SK-N-SH treated with all-trans-retinoic acid at 6 μM for 48 hours (cell line): ENCODE measurements around the gene SMC1B.
"Not testable (repeated sequence)": the region's sequence is repeated elsewhere in the genome, so short reads cannot be mapped to it uniquely, and the experiment has no call there.

Experiments used
- ATAC-seq: fragments of 200-7000 bp; cut with Tn5 transposase; 3 replicates; pipeline ENCODE4 v1.9.1; 2020; ENCODE audit warnings: mild to moderate bottlenecking, moderate library complexity
- ARNTL ChIP-seq: fragments of 450-650 bp; formaldehyde crosslinking; IDR thresholded peaks from 2 replicates; pipeline ENCODE4 v1.5.0; 2020; ENCODE audit warnings: low read depth, mild to moderate bottlenecking, moderate library complexity, borderline replicate concordance
- CSDC2 ChIP-seq: fragments of 250-450 bp; sonication (Bioruptor Pico); IDR thresholded peaks from 2 replicates; pipeline ENCODE4 v1.5.0; 2020; ENCODE audit warnings: mild to moderate bottlenecking, moderate library complexity
- ESRRG ChIP-seq: fragments of 250-450 bp; sonication (Bioruptor Pico); IDR thresholded peaks from 2 replicates; pipeline ENCODE4 v1.6.1; 2021; ENCODE audit warnings: mild to moderate bottlenecking
- ISL1 ChIP-seq: fragments of 250-450 bp; sonication (Bioruptor Pico); IDR thresholded peaks from 2 replicates; pipeline ENCODE4 v2.1.2; 2022; ENCODE audit warnings: mild to moderate bottlenecking, moderate library complexity
- OSR1 ChIP-seq: fragments of 250-450 bp; sonication (Bioruptor Pico); IDR thresholded peaks from 2 replicates; pipeline ENCODE4 v1.8.0; 2022; ENCODE audit warnings: moderate library complexity, mild to moderate bottlenecking, inconsistent platforms
- RARB ChIP-seq: fragments of 250-450 bp; sonication (Bioruptor Pico); IDR thresholded peaks from 2 replicates; pipeline ENCODE4 v1.8.0; 2021; ENCODE audit warnings: mild to moderate bottlenecking, moderate library complexity
- SNAI2 ChIP-seq: fragments of 250-450 bp; sonication (Bioruptor Pico); IDR thresholded peaks from 2 replicates; pipeline ENCODE4 v1.5.0; 2020; ENCODE audit warnings: mild to moderate bottlenecking, moderate library complexity
- TCF4 ChIP-seq: fragments of 250-450 bp; sonication (Bioruptor Pico); IDR thresholded peaks from 2 replicates; pipeline ENCODE4 v1.8.0; 2021; ENCODE audit warnings: mild to moderate bottlenecking, moderate library complexity, borderline replicate concordance
- TOX ChIP-seq: fragments of 250-450 bp; sonication (Bioruptor Pico); IDR thresholded peaks from 2 replicates; pipeline ENCODE4 v1.8.0; 2021; ENCODE audit warnings: mild to moderate bottlenecking, moderate library complexity, borderline replicate concordance
- TSHZ2 ChIP-seq: fragments of 250-450 bp; sonication (Bioruptor Pico); IDR thresholded peaks from 2 replicates; pipeline ENCODE4 v1.5.0; 2020; ENCODE audit warnings: mild to moderate bottlenecking, moderate library complexity
- ZC3H10 ChIP-seq: fragments of 250-450 bp; sonication (Bioruptor Pico); IDR thresholded peaks from 2 replicates; pipeline ENCODE4 v1.5.1; 2021; ENCODE audit warnings: mild to moderate bottlenecking, moderate library complexity
- ZFP3 ChIP-seq: fragments of 250-450 bp; sonication (Bioruptor Pico); IDR thresholded peaks from 2 replicates; pipeline ENCODE4 v1.5.0; 2020; ENCODE audit warnings: mild to moderate bottlenecking, moderate library complexity
- ZFP30 ChIP-seq: fragments of 450-650 bp; formaldehyde crosslinking; IDR thresholded peaks from 2 replicates; pipeline ENCODE4 v1.5.0; 2022; ENCODE audit warnings: mild to moderate bottlenecking, moderate library complexity
- TF ChIP-seq, protein P1 (sequence below): fragments of 250-450 bp; sonication (Bioruptor Pico); IDR thresholded peaks from 2 replicates; pipeline ENCODE4 v1.5.1; 2020; ENCODE audit warnings: low read depth, mild to moderate bottlenecking, moderate library complexity
- TF ChIP-seq, protein P2 (sequence below): fragments of 250-450 bp; sonication (Bioruptor Pico); IDR thresholded peaks from 2 replicates; pipeline ENCODE4 v1.8.0; 2020; ENCODE audit warnings: mild to moderate bottlenecking, moderate library complexity, borderline replicate concordance

The SMC1B gene

DNA sequence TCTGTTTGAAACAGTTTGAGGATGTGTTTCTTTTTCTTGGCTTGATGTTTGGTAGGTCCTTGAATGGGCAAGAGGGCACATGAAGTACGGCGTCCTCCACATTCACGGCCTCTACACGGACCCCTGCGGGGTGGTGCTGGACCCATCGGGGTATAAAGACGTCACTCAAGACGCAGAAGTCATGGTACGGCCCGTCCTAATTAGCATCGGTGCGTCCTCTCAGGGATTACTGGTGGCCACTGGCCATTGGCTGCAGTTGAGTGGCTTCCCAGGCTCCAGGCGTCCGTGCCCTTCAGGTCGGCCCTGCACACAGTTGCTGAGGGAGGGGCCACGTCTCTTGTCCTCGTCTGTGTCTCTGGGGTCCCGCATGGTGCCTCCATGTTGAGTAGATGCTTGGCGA, 82.9 kb downstream of the SMC1B start:
- ATAC-seq = no peak
- TF ChIP-seq ZFP30 (CRISPR knock-in tag) (no peak), SNAI2 (CRISPR knock-in tag) (no peak), ZFP3 (CRISPR knock-in tag) (no peak), ZC3H10 (no peak)
- TF ChIP-seq, all 23 proteins: peak for 0

DNA sequence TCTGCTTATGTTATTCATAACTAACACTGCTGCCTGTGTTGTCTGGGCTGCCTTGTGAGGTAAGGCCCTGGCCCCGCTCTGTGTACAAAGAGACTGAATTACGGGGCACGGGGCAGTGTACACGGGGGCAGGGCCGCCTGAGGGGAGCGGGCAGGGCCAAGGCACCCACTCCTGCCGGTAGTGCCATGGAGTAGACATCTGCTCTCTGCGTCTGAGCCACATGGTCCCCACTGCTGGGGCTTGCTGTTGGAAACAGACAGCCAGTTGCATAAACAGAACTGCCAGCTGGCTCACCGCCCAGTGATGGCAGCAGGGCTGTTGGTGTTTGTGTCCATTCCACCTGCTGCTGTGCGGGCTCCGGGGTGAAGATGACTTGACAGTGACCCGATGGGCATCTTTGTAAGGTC, 83.9 kb downstream of the SMC1B start:
- TF ChIP-seq TSHZ2 (CRISPR knock-in tag) (peak; percentile 79), ESRRG (CRISPR knock-in tag) (no peak), TCF4 (CRISPR knock-in tag) (peak; percentile 91), SNAI2 (CRISPR knock-in tag) (peak; percentile 93)
- peak; percentile 68; the same call in 1 of the 3 replicates for ATAC-seq

GRCh38 chr22:45328822-45329529, 84.4 kb downstream of the SMC1B start:
- ATAC-seq = no peak; the same call in 2 of the 3 replicates

GRCh38 chr22:45328261-45328660, 85.1 kb downstream of the SMC1B start:
- ATAC-seq = not testable (repeated sequence)

More at GRCh38 chr22:45328822-45329529, 84.4 kb downstream of the SMC1B start:
- TF ChIP-seq ZFP30 (CRISPR knock-in tag) (no peak), SNAI2 (CRISPR knock-in tag) (no peak), OSR1 (CRISPR knock-in tag) (no peak)
- TF ChIP-seq, protein P1, sequence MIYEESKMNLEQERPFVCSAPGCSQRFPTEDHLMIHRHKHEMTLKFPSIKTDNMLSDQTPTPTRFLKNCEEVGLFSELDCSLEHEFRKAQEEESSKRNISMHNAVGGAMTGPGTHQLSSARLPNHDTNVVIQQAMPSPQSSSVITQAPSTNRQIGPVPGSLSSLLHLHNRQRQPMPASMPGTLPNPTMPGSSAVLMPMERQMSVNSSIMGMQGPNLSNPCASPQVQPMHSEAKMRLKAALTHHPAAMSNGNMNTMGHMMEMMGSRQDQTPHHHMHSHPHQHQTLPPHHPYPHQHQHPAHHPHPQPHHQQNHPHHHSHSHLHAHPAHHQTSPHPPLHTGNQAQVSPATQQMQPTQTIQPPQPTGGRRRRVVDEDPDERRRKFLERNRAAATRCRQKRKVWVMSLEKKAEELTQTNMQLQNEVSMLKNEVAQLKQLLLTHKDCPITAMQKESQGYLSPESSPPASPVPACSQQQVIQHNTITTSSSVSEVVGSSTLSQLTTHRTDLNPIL = no peak
- TF ChIP-seq, all 23 proteins: peak for 0

GRCh38 chr22:45324311-45324711, 89.1 kb downstream of the SMC1B start:
- ATAC-seq = no peak
- TF ChIP-seq ZC3H10 = no peak
- no peak for TF ChIP-seq CSDC2 (CRISPR knock-in tag)
- no peak for TF ChIP-seq TOX (CRISPR knock-in tag)
- TF ChIP-seq TCF4 (CRISPR knock-in tag) = no peak
- no peak for TF ChIP-seq ISL1 (CRISPR knock-in tag)
- no peak for TF ChIP-seq ZFP3 (CRISPR knock-in tag)
- TF ChIP-seq TSHZ2 (CRISPR knock-in tag) = no peak
- no peak for TF ChIP-seq ESRRG (CRISPR knock-in tag)
- TF ChIP-seq, protein P2, sequence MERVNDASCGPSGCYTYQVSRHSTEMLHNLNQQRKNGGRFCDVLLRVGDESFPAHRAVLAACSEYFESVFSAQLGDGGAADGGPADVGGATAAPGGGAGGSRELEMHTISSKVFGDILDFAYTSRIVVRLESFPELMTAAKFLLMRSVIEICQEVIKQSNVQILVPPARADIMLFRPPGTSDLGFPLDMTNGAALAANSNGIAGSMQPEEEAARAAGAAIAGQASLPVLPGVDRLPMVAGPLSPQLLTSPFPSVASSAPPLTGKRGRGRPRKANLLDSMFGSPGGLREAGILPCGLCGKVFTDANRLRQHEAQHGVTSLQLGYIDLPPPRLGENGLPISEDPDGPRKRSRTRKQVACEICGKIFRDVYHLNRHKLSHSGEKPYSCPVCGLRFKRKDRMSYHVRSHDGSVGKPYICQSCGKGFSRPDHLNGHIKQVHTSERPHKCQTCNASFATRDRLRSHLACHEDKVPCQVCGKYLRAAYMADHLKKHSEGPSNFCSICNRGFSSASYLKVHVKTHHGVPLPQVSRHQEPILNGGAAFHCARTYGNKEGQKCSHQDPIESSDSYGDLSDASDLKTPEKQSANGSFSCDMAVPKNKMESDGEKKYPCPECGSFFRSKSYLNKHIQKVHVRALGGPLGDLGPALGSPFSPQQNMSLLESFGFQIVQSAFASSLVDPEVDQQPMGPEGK = no peak
- no peak for TF ChIP-seq OSR1 (CRISPR knock-in tag)
- no peak for TF ChIP-seq ARNTL (CRISPR knock-in tag)
- TF ChIP-seq RARB (CRISPR knock-in tag) = no peak
- TF ChIP-seq SNAI2 (CRISPR knock-in tag) = no peak
